GM12864 (cell line): ENCODE data around the gene CFAP251.
"Not testable (repeated sequence)": the region's sequence is repeated elsewhere in the genome, so short reads cannot be mapped to it uniquely, and the experiment has no call there.

Experiments
- DNase-seq: peaks from one replicate; pipeline ENCODE4 v3.0.0-alpha.2; 2011; ENCODE audit warnings: low read depth
- H3K4me3 ChIP-seq: 2 replicates; pipeline ENCODE4 v1.5.1; 2011; ENCODE audit warnings: mild to moderate bottlenecking, low read depth, low read length, control low read depth
- CTCF ChIP-seq: IDR thresholded peaks from 2 replicates; pipeline ENCODE4 v1.5.1; 2011; ENCODE audit warnings: low read depth, mild to moderate bottlenecking, moderate library complexity, low read length, control low read depth, inconsistent platforms; ENCODE audit errors: missing control alignments

The CFAP251 gene

DNA sequence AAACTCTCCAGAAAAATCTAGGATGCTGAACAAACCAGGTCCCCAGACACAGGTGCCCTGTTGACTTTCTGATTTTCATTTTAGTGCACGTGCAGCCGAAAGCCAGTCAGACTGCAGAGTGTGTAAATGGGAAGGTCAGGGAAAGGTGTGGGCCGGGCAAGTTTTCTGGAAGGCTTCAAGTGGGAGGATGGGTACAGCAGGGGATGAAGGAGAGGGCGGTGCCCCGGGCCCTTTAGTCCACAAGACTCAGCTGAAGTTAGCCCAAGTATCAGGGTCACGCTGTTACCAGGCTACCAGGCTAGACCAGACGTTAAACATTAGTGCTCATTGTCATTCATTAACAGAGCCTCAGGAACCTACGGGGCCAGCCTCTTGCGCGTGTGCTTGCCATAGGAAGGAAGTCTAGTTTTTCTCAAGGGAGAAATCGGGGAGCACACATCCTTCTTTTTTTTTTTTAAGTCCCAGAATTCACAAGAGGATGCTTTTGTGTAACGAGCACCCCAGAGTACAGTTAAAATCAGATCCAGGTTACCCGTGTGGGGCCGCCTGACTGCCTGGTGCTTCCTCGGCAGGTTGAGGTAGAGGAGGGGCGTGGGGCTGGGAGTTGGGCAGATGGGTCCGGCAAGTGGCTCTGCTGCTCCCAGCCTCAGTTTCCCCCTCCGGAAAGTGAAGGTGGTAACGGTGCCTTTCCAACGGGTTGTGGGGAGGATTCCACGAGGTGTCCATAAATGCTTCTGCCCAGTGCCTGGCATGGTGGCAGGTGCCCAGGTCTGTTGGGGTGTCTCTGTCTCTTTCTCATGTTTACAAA, 122.4 kb downstream of the CFAP251 start:
- no peak overlapping the region for H3K4me3 ChIP-seq
- no peak for TF ChIP-seq CTCF
- no peak for DNase-seq

GRCh38 chr12:122041458-122041857, 123.1 kb downstream of the CFAP251 start:
- not testable (repeated sequence) for H3K4me3 ChIP-seq, DNase-seq

DNA sequence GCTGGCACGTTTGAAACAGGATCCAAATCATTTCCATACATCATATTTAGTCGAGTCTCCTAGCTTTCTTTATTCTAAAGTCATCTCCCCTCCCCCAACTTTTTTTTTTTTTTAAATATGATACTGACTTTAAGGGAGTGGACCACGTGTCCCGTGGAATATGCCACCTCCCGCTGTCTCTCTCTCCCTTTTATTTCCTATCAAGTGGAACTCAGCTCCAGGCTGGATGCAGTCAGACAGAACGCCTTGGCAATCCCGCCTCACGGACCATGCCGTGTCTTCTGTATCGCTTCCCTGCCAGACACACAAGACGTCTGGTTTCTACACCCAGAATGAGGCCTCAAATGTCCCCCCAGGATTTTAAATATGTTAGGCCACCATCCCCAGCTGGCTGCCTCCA, 124.5 kb downstream of the CFAP251 start:
- no peak for DNase-seq
- no peak for TF ChIP-seq CTCF
- H3K4me3 ChIP-seq: no peak overlapping the region

DNA sequence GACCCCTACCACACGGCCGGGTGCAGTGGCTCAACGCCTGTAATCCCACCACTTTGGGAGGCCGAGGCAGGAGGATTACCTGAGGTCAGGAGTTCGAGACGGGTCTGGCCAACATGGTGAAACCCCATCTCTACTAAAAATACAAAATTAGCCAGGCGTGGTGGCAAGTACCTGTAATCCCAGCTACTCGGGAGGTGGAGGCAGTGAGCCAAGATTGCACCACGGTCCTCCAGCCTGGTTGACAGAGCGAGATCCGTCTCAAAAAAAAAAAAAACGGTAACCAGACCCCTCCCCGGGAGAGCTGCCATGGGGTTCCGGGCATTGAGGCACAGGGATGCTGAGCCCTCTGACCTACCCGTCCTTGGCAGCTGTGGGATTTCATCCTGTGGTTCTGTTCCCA, 125.1 kb downstream of the CFAP251 start:
- TF ChIP-seq CTCF: no peak
- no peak overlapping the region for H3K4me3 ChIP-seq
- no peak for DNase-seq

- no peak for TF ChIP-seq CTCF
- no peak for DNase-seq
- no peak overlapping the region for H3K4me3 ChIP-seq
Measured at GRCh38 chr12:122045262-122045661, 126.9 kb downstream of the CFAP251 start.

- DNase-seq: no peak
- no peak for TF ChIP-seq CTCF
- no peak overlapping the region for H3K4me3 ChIP-seq
Measured at GRCh38 chr12:122046145-122046544, 127.8 kb downstream of the CFAP251 start.

GRCh38 chr12:122048151-122048550, 129.8 kb downstream of the CFAP251 start:
- DNase-seq: no peak
- no peak overlapping the region for H3K4me3 ChIP-seq
- TF ChIP-seq CTCF: no peak
